HepG2 (cell line): Measurements from ENCODE around the gene ACACA. TPM values are rescaled to one million over a fixed set of nuclear protein-coding genes. Genes with fewer than 3 reads are reported as not detected.
A peak's percentile ranks its signal among the peaks of the same experiment; 100 is the strongest.

Source experiments
- CENPT ChIP-seq: sonication (generic); formaldehyde crosslinking; IDR thresholded peaks from 2 replicates; pipeline ENCODE4 v1.8.0; 2022; ENCODE audit warnings: low read depth, mild to moderate bottlenecking, moderate library complexity, missing genetic modification reagents
- PHF20 ChIP-seq: sonication (generic); formaldehyde crosslinking; IDR thresholded peaks from 2 replicates; pipeline ENCODE4 v1.5.0; 2020; ENCODE audit warnings: mild to moderate bottlenecking, missing genetic modification reagents
- SP1 ChIP-seq, 2 experiments: fragments of 450-650 bp in 1 of 2; sonication (generic) in 1 of 2; formaldehyde crosslinking in 1 of 2; IDR thresholded peaks; 2 replicates each; pipeline versions ENCODE4 v1.4.0 to v1.6.1; 2016 to 2020; ENCODE audit warnings: missing genetic modification reagents in 1 of 2
- ZNF317 ChIP-seq: sonication (generic); formaldehyde crosslinking; IDR thresholded peaks from 2 replicates; pipeline ENCODE4 v1.5.0; 2020; ENCODE audit warnings: mild to moderate bottlenecking, missing genetic modification reagents
- ZNF329 ChIP-seq: sonication (generic); formaldehyde crosslinking; IDR thresholded peaks from 2 replicates; pipeline ENCODE4 v1.9.0; 2021; ENCODE audit warnings: low read depth, mild to moderate bottlenecking, missing genetic modification reagents
- ZNF749 ChIP-seq: sonication (generic); formaldehyde crosslinking; IDR thresholded peaks from 2 replicates; pipeline ENCODE4 v1.8.0; 2022; ENCODE audit warnings: mild to moderate bottlenecking, missing genetic modification reagents, moderate library complexity, borderline replicate concordance
- ZNF83 ChIP-seq: sonication (generic); formaldehyde crosslinking; IDR thresholded peaks from 2 replicates; pipeline ENCODE4 v1.4.0; 2020; ENCODE audit warnings: missing genetic modification reagents, mild to moderate bottlenecking, borderline replicate concordance
- polyA plus RNA-seq, 8 experiments: library from polyadenylated mRNA; depleted of rRNA in 3 of 8; stranded (reverse) in 7 of 8; unstranded in 1 of 8; fragments of >200 nt; fragmentation: Illumina TruSeq in 4 of 8; extraction: Trizol in 4 of 8; gene quantifications; 2 replicates each; pipeline versions ENCODE4 v1.2.1 to v1.2.3, GENCODE V29; 2011 to 2016; ENCODE audit warnings: low read depth in 4 of 8, missing spikeins in 1 of 8, mixed read lengths in 1 of 8; ENCODE audit not compliant: insufficient read depth in 1 of 8
- total RNA-seq, 5 experiments: library from RNA; depleted of rRNA; stranded (reverse); fragments of >200 nt; fragmentation: Illumina TruSeq; extraction: Trizol; gene quantifications; 2 replicates each; pipeline ENCODE4 v1.2.3, GENCODE V29; 2016; ENCODE audit warnings: low read depth in 1 of 5
- TF ChIP-seq, protein P1 (sequence below): sonication (generic); formaldehyde crosslinking; IDR thresholded peaks from 2 replicates; pipeline ENCODE4 v1.4.0; 2020; ENCODE audit warnings: missing genetic modification reagents
- TF ChIP-seq, protein P2 (sequence below): sonication (generic); formaldehyde crosslinking; conservative IDR thresholded peaks from 2 replicates; pipeline ENCODE4 v1.5.0; 2020; ENCODE audit warnings: missing genetic modification reagents
- TF ChIP-seq, protein P3 (sequence below): sonication (generic); formaldehyde crosslinking; IDR thresholded peaks from 2 replicates; pipeline ENCODE4 v1.8.0; 2022; ENCODE audit warnings: mild to moderate bottlenecking, missing genetic modification reagents, borderline replicate concordance
- TF ChIP-seq, protein P4 (sequence below): conservative IDR thresholded peaks from 2 replicates; pipeline ENCODE4 v1.6.1; 2018; ENCODE audit warnings: missing genetic modification reagents
- TF ChIP-seq, protein P5 (sequence below): IDR thresholded peaks from 2 replicates; pipeline ENCODE4 v1.6.1; 2016; ENCODE audit warnings: missing compliant biosample characterization, missing genetic modification reagents, borderline replicate concordance
- TF ChIP-seq, protein P6 (sequence below): sonication (generic); formaldehyde crosslinking; IDR thresholded peaks from 2 replicates; pipeline ENCODE4 v1.8.1; 2023; ENCODE audit warnings: mild to moderate bottlenecking, inconsistent platforms, moderate library complexity, missing genetic modification reagents, borderline replicate concordance
- TF ChIP-seq, protein P7 (sequence below): sonication (generic); formaldehyde crosslinking; IDR thresholded peaks from 2 replicates; pipeline ENCODE4 v1.8.0; 2022; ENCODE audit warnings: low read depth, missing genetic modification reagents

Gene ACACA
- total and polyA plus RNA-seq, 2 of the 13 experiments (the other 11 are each of a cell fraction or from before 2014, with no cell fraction given): 39.2 to 47.2 TPM

DNA sequence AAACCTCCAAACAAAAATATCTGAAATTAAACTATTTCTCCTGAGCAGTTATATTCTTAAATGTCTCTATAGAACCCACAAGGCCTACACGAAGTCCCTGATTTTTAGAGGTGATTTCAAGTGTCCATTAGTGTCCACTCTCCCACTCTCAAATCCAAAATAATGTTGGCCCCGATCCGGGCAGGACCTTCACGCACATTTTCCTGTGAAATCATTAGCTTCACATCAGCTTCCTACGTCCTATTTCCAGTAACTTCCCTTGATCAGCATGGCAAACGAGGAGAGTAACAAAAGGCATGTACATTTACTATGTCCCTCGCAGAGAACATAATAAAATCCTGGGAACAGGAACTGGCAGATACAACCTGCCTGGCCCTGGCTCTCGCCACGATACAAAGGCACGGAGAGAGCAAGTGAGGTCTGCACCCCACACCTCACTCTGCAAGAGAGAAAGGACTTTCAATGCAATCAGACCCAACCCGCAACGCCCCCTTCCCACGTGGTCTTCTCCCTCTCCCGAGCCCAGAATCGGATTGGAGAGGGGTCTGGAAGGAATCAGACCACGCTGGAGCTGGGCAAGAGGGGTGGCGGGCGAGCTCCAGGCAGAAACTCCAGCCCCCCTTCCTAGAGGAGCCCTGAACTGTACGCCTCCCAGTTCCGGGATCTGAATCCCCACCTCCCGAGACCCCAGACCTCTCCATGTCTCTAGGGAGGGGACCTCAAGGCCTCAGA is 48.4 kb downstream of the ACACA start (continued):
- no peak for TF ChIP-seq SP1 (IDR thresholded peaks at IDR 0.05)
- 0 out of 2 replicates have a peak, but pooled peaks have one; percentile 12 for TF ChIP-seq SP1 (CRISPR knock-in tag; IDR thresholded peaks at IDR 0.05)
- TF ChIP-seq CENPT (CRISPR knock-in tag): no peak
- TF ChIP-seq, protein P1, sequence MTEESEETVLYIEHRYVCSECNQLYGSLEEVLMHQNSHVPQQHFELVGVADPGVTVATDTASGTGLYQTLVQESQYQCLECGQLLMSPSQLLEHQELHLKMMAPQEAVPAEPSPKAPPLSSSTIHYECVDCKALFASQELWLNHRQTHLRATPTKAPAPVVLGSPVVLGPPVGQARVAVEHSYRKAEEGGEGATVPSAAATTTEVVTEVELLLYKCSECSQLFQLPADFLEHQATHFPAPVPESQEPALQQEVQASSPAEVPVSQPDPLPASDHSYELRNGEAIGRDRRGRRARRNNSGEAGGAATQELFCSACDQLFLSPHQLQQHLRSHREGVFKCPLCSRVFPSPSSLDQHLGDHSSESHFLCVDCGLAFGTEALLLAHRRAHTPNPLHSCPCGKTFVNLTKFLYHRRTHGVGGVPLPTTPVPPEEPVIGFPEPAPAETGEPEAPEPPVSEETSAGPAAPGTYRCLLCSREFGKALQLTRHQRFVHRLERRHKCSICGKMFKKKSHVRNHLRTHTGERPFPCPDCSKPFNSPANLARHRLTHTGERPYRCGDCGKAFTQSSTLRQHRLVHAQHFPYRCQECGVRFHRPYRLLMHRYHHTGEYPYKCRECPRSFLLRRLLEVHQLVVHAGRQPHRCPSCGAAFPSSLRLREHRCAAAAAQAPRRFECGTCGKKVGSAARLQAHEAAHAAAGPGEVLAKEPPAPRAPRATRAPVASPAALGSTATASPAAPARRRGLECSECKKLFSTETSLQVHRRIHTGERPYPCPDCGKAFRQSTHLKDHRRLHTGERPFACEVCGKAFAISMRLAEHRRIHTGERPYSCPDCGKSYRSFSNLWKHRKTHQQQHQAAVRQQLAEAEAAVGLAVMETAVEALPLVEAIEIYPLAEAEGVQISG: peak; percentile 26; the same call in 1 of the 2 replicates
- no peak for TF ChIP-seq PHF20 (CRISPR knock-in tag)
- TF ChIP-seq ZNF317 (CRISPR knock-in tag): no peak
- peak; percentile 57; the same call in 1 of the 2 replicates for TF ChIP-seq ZNF329 (CRISPR knock-in tag)
- TF ChIP-seq, protein P2, sequence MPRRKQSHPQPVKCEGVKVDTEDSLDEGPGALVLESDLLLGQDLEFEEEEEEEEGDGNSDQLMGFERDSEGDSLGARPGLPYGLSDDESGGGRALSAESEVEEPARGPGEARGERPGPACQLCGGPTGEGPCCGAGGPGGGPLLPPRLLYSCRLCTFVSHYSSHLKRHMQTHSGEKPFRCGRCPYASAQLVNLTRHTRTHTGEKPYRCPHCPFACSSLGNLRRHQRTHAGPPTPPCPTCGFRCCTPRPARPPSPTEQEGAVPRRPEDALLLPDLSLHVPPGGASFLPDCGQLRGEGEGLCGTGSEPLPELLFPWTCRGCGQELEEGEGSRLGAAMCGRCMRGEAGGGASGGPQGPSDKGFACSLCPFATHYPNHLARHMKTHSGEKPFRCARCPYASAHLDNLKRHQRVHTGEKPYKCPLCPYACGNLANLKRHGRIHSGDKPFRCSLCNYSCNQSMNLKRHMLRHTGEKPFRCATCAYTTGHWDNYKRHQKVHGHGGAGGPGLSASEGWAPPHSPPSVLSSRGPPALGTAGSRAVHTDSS: no peak
- TF ChIP-seq, protein P3, sequence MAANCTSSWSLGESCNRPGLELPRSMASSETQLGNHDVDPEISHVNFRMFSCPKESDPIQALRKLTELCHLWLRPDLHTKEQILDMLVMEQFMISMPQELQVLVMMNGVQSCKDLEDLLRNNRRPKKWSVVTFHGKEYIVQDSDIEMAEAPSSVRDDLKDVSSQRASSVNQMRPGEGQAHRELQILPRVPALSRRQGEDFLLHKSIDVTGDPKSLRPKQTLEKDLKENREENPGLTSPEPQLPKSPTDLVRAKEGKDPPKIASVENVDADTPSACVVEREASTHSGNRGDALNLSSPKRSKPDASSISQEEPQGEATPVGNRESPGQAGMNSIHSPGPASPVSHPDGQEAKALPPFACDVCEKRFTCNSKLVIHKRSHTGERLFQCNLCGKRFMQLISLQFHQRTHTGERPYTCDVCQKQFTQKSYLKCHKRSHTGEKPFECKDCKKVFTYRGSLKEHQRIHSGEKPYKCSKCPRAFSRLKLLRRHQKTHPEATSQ (CRISPR knock-in tag): 0 out of 2 replicates have a peak, but pooled peaks have one; percentile 70
- TF ChIP-seq ZNF749 (CRISPR knock-in tag): no peak
- TF ChIP-seq, protein P4, sequence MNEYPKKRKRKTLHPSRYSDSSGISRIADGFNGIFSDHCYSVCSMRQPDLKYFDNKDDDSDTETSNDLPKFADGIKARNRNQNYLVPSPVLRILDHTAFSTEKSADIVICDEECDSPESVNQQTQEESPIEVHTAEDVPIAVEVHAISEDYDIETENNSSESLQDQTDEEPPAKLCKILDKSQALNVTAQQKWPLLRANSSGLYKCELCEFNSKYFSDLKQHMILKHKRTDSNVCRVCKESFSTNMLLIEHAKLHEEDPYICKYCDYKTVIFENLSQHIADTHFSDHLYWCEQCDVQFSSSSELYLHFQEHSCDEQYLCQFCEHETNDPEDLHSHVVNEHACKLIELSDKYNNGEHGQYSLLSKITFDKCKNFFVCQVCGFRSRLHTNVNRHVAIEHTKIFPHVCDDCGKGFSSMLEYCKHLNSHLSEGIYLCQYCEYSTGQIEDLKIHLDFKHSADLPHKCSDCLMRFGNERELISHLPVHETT: no peak
- TF ChIP-seq, protein P5, sequence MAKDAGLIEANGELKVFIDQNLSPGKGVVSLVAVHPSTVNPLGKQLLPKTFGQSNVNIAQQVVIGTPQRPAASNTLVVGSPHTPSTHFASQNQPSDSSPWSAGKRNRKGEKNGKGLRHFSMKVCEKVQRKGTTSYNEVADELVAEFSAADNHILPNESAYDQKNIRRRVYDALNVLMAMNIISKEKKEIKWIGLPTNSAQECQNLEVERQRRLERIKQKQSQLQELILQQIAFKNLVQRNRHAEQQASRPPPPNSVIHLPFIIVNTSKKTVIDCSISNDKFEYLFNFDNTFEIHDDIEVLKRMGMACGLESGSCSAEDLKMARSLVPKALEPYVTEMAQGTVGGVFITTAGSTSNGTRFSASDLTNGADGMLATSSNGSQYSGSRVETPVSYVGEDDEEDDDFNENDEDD (CRISPR knock-in tag): peak; percentile 16; the same call in 1 of the 2 replicates
- TF ChIP-seq, protein P6, sequence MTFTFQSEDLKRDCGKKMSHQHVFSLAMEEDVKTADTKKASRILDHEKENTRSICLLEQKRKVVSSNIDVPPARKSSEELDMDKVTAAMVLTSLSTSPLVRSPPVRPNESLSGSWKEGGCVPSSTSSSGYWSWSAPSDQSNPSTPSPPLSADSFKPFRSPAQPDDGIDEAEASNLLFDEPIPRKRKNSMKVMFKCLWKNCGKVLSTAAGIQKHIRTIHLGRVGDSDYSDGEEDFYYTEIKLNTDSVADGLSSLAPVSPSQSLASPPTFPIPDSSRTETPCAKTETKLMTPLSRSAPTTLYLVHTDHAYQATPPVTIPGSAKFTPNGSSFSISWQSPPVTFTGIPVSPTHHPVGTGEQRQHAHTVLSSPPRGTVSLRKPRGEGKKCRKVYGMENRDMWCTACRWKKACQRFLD (CRISPR knock-in tag): peak; percentile 78; the same call in 1 of the 2 replicates
- peak; percentile 71; the same call in 1 of the 2 replicates for TF ChIP-seq ZNF83 (CRISPR knock-in tag)
- TF ChIP-seq, protein P7, sequence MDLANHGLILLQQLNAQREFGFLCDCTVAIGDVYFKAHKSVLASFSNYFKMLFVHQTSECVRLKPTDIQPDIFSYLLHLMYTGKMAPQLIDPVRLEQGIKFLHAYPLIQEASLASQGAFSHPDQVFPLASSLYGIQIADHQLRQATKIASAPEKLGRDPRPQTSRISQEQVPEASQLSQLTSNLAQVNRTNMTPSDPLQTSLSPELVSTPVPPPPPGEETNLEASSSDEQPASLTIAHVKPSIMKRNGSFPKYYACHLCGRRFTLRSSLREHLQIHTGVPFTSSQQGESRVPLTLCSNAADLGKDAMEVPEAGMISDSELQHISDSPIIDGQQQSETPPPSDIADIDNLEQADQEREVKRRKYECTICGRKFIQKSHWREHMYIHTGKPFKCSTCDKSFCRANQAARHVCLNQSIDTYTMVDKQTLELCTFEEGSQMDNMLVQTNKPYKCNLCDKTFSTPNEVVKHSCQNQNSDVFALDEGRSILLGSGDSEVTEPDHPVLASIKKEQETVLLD (CRISPR knock-in tag): no peak
